Activated T-helper 1 cell treated with anti-CD3 and anti-CD28 coated beads, Interleukin-2, amount 50 U/mL, for 16 hours (primary cell): ENCODE data around the gene SLC30A7.
A peak's percentile ranks its signal among the peaks of the same experiment; 100 is the strongest.
"Not testable (repeated sequence)": the region's sequence is repeated elsewhere in the genome, so short reads cannot be mapped to it uniquely, and the experiment has no call there.

Source experiments
- DNase-seq, 2 donors: peaks; one replicate each; pipeline ENCODE4 v3.0.0-alpha.2; 2020; ENCODE audit warnings: low read depth in 1 of 2, low spot score in 1 of 2

The SLC30A7 gene

DNA sequence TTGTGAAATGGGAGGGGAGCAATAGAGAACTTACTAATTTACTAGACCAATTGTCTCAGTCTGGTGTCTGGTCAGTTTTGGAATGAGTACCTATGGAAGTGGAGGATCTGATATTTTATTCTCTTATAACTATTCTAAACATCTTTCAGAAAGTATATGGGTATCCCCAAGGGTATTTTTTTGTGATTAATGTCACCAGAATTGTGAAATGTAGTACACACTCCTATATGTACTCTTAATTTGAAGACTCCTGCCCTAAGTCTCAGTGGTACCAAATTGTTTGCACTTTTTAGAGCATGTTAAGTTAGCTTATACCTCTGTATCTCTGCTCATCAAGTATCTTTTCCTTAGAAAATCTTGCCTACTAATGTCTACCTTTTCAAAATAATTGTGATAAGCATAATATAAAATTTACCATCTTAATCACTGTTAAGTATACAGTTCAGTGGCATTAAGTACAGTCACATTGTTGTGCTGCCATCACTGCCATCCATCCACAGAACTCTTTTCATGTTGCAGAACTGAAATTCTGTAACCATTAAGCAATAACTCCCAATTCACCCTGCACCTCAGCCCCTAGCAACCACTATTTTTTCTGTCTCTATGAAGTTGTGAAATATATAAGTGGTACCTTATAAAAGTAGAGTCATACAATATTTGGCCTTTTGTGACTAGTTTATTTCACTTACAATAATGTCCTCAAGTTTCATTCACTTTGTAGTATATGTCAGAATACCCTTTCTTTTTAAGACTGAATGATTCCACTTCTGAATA lies 40.5 kb downstream of the SLC30A7 start:
- no peak for DNase-seq

DNA sequence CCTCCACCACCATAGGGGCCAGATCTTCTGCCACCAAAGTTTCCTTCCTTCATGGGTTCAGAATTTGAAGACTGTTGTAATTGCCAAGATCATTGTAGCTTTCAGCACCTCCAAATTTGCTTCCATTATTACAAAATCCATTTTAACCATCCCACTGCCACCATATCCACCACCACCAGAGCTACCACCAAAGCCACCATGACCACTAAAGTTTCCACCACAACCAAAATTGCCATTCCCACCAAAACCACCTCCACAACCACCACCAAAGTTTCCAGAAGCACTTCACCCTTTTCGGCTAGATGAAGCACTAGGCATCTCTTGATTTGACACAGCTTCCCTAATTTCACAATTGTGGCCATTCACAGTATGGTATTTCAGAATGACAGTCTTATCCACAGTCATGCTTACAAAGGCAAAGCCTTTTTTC lies 45.2 kb downstream of the SLC30A7 start:
- no peak for DNase-seq

DNA sequence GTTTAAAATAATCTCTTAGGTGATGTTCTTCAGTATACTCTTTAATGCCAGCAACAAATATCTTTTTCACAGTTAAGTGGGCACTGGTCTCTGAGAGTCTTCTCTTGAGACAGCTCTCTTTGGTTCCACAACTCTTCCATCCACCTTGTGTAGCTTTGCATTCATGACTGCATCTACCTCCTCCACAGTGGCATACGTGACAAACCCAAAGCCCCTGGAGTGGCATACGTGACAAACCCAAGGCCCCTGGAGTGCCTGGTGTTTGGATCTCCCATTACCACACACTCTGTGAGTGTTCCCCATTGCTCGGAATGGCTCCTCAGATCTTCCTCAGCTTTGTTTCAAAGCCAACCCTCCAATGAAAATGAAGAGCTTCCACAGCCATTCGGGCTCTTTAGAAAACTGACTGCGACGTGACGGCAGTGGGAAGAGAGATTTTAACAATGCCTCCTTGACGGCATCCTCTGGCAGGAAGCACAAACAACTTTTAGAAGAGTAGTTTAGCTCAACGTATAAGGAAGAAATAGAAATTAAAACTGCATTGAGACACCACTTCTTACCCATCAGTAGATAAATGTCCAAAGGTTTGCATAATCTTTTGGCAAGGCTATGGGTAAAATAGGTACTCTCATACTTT lies 45.8 kb downstream of the SLC30A7 start:
- no peak for DNase-seq

DNA sequence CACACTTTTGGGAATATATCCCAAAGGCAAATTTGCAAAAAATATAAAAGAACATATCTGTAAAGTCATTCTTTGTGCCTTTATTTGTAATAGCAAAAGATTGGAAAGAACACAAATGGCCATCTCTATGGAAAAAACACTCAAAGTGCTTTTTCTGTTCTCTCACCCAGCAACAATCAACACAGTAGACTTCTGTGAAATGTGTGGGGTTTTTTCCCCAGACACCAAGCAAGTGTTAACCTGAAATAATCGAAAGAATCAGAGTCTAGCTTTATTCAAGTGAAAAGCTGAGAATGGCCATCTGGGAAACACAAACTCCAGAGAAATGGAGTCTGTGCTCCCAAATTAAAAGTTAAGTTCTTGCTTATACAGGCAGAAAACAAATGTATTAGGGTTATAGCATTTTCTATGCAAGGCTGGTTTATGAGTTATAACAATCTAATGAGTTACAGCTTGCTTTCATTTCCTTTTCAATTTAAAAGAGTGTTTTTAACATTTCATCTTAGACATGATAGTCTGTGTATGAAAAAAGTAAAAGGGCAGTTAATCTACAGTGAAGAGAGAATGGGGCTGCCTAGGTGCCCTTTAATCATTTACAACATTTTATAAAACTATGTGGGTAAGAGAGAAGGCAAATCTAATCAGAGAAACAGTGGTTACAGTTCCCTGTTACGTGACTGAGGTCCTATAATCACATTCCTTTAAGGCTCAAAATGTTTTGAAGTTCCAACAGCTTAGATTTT lies 46.6 kb downstream of the SLC30A7 start:
- no peak for DNase-seq

DNA sequence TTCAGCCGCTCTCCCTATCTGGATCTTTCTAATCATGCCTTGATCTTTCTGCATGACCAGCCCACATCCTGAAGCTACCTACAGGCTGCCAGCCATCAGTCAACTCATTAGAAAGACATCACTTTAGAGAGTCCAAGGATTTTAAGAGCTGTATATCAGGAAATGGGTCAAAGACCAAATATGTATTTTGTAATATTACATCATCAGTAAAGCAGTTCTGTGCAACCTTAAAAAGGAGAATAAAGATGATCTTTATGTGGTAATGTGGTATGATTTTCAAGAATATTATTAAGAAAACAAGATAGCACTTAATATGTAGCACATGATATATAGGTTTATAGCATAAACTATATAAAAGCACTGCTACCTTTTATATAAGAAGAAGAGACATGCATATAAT lies 47.6 kb downstream of the SLC30A7 start:
- no peak for DNase-seq

DNA sequence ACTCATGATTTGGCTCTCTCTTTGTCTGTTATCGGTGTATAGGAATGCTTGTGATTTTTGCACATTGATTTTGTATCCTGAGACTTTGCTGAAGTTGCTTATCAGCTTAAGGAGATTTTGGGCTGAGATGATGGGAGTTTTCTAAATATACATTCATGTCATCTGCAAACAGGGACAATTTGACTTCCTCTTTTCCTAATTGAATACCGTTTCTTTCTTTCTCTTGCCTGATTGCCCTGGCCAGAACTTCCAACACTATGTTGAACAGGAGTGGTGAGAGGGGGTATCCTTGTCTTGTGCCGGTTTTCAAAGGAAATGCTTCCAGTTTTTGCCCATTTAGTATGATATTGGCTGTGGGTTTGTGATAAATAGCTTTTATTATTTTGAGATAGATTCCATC lies 50.2 kb downstream of the SLC30A7 start:
- DNase-seq, result not testable (repeated sequence)

DNA sequence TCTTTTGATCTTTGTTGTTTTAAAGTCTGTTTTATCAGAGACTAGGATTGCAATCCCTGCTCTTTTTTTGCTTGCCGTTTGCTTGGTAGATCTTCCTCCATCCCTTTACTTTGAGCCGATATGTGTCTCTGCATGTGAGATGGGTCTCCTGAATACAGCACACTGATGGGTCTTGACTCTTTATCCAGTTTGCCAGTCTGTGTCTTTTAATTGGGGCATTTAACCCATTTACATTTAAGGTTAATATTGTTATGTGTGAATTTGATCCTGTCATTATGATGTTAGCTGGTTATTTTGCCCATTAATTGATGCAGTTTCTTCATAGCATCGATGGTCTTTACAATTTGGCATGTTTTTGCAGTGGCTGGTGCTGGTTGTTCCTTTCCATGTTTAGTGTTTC lies 51.9 kb downstream of the SLC30A7 start:
- DNase-seq, result not testable (repeated sequence)

DNA sequence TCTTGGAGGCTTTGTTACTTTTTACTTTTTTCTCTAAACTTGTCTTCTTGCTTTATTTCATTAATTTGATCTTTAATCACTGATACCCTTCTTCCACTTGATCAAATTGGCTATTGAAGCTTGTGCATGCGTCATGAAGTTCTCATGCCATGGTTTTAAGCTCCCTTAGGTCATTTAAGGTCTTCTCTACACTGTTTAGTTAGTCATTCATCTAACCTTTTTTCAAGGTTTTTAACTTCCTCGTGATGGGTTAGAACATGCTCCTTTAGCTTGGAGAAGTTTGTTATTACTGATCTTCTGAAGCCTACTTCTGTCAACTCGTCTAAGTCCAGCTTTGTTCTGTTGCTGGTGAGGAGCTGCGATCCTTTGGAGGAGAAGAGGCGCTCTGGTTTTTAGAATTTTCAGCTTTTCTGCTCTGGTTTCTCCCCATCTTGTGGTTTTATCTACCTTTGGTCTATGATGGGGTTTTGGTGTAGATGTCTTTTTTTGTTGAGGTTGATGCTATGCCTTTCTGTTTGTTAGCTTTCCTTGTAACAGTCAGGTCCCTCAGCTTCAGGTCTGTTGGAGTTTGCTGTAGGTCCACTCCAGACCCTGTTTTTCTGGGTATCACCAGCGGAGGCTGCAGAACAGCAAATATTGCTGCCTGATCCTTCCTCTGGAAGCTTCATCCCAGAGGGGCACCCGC lies 53.0 kb downstream of the SLC30A7 start:
- not testable (repeated sequence) for DNase-seq

DNA sequence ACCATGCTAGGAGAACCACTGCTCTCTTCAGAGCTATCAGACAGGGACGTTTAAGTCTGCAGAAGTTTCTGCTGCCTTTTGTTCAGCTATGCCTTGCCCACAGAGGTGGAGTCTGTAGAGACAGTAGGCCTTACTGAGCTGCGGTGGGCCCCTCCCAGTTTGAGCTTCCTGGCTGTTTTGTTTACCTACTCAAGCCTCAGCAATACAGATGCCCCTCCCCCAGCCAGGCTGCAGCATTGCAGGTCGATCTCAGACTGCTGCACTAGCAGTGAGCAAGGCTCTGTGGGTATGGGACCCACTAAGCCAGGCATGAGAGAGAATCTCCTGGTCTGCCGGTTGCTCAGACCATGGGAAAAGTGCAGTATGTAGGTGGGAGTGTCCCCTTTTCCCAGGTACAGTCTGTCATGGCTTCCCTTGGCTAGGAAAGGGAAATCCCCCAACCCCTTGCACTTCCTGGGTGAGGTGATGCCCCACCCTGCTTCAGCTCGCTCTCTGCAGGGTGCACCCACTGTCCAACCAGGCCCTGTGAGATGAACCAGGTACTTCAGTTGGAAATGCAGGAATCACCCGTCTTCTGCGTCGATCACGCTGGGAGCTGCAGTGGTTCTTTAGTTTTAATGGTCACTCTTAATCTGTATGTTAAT lies 53.7 kb downstream of the SLC30A7 start:
- DNase-seq, result peak; percentile 12 to 62

DNA sequence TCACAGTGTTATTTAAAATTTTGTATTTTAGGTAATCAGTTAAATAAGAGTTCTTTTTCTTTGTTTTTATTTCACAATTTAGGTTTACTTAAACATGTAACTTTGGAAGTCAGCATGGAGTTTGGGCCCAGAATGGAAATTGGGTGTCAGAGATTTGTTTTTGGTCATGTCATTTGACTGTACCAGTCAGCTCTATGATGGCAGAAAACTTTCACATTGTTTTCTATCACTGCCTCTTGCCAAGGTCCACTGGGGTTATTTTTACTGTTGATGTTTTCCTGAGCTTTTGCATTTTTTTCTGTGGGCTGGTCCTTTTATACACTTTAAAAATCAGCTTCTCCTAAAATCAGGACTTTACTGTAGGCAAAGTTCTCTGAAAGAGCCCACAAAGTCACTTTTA lies 54.4 kb downstream of the SLC30A7 start:
- DNase-seq, result no peak

DNA sequence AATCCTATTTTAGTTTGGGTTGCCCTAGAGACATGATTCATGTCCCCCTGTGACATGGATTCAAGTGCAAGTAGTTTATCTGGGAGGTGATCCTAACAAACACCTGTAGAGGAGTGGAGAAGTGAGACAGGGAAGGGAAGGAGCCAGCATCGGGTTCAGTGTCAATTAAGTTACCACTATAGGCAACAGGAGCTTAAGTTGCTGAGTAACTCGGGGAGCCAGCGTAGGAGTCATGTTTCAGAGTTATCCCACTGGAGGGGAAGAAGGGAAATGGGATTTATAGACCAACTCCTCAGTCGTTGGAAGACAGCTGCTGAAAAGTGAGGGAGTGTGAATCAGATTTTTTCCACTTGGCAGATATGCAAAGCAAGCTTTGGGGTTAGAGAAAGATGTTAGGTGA lies 54.9 kb downstream of the SLC30A7 start:
- DNase-seq, result no peak

DNA sequence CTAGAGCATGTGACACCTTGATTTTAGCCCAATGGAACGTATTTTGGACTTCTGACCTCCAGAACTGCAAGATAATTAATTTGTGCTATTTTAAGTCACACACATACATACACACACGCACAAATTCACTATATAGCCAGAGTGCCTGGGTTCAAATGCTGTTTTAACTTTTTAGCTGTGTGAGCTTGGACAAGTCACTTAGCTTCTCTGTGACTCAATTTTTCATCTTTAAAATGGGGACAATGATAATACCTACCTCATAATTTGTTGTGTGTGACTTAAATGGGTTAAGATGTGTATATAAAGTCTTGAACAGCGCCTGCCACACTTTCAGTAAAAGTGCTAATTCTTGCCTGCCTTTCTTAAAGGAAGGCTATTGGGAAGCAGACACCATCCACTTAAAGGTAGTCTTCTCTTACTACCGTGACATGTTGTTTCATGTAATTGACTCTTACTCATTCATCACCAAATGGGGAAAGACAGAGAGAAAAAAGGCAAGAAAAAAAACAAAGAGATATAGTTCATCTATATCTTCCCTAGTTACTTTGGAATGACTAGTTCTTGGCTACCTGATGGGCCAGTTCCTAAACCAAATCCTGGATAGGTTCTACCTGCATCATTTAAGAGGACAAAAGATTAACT lies 56.3 kb downstream of the SLC30A7 start:
- no peak for DNase-seq

DNA sequence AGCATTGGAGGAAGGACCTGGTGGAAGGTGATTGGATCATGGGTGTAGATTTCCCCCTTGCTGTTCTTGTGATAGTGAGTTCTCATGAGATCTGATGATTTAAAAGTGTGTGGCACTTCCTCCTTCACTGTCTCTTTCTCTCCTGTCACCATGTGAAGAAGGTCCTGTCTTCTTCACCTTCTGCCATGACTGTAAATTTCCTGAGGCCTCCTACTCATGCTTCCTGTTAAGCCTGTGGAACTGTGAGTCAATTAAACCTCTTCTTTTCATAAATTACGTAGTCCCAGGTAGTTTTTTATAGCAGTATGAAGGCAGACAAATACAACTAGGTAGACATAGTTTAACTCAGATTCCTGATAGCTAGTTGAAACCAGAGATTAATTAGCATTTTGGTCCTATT lies 57.1 kb downstream of the SLC30A7 start:
- not testable (repeated sequence) for DNase-seq

DNA sequence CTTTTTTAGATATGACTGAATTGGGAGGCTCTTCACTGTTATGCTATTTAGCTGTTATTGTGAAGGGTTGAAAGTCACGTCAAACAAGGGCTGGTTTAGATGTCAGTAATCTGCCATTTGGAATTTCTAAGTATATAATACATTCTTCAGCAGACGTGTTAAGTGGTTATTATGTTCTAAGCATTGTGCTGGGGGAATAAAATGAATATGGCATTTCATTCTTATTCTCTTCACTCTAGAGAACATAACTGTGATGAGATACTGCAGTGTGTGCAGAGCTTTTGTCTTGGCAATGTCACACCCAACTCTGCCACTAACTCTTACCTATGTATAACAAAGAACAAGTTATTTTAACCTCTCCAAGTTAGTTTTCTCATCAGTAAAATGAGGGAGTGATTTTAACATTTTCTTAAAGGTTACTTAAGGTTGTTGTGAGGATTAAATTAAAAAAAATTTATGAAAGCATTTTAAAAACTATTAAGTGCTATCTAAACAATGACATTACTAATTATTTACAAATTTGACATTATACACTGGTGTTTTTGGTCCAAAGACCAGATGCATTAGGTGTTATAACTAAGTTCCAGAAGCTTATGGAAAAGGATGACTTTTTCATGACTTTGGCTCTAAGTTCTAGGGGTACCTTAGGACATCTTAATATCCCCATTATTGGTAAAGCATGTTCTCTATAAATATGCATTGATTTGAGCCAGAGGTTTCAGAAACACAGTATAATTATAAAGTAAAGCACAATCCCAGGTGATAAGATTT lies 58.3 kb downstream of the SLC30A7 start:
- no peak for DNase-seq

DNA sequence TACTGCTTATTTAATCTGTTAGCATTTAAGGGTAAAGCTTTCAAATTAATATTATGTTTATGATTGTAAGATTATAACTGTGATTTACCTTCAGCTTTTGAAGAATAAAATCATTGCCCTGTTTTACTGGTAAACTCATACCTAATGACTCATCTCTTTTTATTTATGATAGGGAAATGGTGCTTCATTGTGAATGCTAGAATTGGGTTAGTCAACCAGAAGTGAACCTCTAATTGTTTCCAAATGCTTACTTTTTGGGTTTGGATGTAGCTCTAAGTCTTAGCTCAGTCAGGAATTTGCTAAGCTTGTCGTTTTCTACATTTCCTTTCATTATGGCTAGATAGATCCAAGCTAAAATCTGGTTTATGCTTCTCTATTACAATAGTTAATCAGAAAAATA lies 59.4 kb downstream of the SLC30A7 start:
- no peak for DNase-seq

DNA sequence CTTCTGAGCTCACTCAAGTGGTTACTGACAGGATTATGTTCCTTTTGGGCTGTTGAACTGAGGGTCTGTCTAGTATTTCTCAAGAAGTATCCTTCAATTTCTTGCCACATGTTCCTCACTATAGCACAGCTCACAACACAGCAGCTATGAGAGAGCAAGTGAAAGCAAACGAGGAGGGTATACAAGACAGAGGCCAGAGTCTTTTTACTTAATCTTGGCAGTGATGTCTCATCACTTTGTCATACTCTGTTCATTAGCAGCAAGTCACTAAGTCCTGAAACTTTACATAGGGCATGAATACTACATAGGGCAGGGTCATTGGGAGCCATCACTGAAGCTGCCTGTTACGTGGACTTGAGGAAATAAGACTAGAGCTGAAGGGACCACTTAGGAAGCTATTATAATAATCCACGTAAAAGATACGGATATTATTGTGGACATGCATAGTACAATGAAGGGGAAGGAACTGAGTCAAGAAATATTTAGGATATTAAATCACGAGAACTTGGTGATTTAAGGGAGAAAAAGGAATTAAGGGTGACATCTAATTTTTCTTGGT lies 63.7 kb downstream of the SLC30A7 start:
- DNase-seq, result no peak

DNA sequence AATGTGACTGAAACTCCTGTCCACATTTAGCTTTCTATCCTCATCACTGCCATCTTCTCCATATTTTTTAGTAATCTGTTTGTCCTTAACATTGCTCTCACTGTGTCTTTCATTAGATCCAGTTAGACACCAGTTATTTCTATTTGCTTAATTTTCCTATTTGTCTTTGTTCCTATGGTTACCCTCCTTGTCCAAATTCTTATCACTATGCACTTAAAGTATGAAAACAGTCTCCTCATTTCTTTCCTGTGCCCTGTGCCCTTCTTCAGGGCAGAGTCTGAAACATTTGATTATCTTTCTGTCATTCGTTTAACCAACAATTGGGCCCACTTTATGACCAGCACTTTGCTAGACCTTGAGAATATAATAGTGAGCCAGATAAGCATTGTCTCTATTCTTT lies 64.2 kb downstream of the SLC30A7 start:
- no peak for DNase-seq

DNA sequence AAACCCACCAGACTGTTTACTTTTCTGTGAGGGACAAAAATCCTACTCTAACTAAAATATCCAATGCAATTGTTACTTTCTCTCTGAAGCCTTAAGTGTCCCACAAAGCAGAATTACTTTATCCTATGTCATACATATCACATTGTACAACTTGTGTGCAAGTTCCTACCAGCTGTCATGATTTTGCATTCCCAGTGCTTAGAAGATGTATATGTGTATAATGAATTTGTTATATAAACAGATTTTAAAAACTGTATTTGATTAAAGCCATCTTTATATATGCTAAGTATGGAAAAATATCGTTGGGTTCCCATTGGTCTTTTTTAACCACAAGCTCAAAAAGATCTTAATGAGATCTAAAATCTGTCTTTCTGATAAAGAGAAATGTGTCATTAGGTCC lies 72.7 kb downstream of the SLC30A7 start:
- DNase-seq, result no peak

DNA sequence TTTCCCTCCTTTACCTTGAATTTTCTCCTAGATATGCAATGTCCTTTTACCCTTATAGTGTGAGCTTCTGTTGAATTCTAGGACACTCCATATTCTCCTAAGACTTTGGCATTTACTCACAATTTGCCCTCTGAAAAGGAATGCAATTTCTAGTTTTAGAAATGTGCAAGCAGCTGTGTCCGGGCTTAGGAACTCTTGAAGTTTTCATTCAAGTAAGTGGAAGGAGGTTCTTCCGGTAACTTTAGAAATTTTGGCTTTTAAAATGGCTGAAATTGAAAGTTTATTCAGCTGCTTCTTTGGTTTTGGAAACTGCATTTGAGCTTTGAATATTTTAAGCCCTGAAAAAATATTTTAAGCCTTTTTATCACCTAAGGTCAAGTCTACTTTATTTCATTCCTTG lies 73.4 kb downstream of the SLC30A7 start:
- no peak for DNase-seq

DNA sequence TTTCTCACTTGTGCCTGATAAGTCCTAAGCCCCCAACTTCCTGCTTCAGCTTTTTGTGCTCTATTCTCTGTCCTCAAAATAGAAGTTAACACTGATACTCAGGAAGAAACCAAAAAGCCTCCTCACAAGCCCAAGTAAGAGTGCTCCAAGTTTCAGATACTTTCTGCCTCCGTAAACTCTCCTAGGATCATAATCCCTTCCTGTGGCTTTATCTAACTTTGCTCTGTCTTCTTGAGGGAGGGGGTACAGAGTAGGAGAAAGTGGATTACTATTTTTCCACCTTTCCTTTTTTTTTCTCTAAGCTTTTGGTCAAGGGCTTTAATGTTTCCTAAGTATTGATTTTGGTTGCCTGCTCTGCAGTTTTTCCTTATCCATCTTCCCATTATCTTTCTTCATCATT lies 75.1 kb downstream of the SLC30A7 start:
- no peak for DNase-seq
